Activated T-cell treated with anti-CD3 and anti-CD28 coated beads, Interleukin-2, amount 50 U/mL, for 1 hour (primary cell): ENCODE measurements around the gene SRPX.

Source experiments
- DNase-seq: peaks from one replicate; pipeline ENCODE4 v3.0.0-alpha.2; 2020

The SRPX gene

DNA sequence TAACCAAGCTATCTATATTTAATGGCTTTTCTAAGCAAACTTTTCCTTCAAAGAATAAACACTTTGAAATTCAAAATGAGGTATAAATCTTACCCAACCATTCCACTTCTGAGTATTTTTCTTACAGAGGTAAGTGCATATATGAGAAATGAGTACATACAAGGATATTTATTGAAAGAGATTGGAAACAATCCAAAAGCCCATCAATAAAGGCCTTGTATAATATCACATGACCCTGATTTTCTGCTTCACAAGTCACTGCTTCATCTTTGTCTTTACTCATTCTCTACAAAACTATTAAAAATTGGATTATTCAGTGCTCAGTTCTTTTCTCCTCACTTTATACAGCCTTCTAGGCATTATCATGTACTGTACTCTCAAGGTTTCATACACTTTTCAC, 91.3 kb downstream of the SRPX start:
- DNase-seq: no peak

DNA sequence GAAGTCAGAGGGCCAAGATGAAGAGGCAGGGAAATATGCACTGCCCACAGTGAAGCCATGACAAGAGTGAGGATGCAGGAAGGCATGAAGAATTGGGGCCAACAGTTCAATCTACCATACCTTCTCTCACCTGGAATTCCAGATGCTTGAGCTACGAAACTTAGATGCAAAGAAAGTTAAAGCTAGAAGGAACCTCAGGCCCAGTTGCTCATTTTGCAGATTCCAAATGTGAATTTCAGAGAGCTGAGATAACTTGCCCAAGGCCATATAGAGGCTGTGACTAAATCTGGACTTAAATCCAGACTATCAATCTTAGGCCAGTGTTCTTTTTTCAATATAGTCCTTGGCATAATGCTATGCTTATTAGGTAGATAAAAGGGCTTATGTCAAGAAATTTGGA, 92.7 kb downstream of the SRPX start:
- DNase-seq: no peak

DNA sequence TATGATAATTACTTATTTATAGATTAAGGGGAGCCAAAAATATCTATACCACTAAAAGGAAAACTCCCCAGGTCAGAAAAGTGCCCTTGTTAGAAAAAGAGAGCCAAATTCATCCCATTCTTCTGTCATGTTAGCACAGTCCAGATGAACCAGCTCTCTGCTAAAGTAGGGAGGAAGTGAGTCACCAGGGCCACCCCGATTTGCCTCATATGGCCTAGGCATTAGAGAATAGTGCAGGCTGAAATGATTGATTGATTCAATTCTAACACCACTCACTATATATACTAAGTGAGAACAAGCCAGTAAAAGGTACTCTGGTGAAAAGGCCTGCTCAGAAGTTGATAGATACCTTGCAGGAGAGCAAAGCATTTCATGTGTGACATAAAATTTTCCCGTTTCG, 94.5 kb downstream of the SRPX start:
- DNase-seq: no peak

DNA sequence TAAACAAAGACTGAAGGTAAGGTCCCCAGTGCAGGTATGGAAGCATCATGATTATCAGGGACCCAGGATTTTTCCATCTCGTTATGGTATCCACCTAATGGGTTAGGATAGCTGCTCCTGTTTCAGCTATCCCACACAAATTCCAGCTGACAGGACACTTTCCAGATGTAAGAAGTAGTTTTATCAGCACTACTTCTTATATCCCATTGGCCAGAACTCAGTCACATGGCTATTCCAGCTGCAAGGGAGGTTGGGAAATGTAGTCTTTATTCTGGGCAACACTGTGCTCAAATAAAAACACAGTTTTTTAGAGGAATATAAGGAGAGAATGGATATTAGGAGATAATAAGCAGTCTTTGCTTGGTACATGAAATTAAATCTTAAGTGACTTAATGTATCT, 96.7 kb downstream of the SRPX start:
- DNase-seq: no peak

DNA sequence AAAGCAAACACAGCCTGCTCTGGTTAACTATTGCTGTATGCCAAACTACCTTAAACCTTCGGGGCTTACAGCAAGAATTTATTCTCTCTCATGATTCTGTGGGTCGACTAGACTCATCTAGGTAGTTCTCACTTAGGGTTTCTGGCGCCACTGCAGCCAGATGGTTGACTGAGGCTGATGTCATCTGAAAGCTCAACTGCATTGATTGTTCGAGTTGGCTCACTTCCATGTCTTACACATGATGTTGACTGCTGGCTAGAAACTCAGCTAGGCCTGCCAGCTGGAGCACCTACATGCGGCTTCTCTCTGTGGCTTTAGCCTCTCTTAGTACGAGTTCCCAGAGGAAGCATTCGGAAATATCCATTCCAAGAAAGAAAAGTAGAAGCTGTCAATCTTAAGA, 103.2 kb downstream of the SRPX start:
- DNase-seq: no peak

DNA sequence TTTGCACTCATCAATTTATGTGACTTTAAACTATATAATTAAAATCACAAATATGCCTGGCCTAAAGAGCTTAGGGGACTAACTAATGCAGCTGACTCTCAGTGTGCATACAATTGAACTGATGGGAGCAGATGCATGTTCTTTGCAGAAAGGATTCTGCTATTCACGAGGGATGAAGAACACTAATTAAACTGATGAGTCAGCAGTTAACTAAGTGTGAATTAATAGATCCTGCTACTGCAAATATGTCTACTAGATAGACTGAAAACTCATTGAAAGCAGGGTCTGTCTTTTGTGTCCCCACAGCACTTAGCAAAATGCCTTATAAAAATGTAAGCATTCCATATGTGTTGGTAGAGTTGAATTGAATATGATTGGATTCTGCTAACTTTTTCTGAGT, 104.0 kb downstream of the SRPX start:
- no peak for DNase-seq

DNA sequence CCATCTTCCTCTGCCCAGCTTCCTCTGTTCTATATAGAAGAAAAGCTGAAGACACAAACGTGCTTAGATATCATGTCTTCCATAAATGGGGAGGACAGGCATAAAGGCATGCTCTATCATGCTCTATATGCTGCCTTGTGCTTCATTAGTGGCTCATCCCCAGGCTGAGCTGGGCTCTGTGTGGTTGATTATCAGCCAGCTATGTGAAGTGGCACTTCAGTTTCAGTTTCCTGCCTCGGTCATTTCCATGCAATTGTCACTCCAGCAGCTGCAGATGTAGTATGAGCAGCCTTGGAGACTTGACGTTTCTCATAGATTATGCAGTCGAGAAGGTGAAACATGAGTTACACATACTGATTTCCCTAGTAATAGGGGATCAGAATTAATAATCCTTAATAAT, 108.1 kb downstream of the SRPX start:
- DNase-seq: no peak

DNA sequence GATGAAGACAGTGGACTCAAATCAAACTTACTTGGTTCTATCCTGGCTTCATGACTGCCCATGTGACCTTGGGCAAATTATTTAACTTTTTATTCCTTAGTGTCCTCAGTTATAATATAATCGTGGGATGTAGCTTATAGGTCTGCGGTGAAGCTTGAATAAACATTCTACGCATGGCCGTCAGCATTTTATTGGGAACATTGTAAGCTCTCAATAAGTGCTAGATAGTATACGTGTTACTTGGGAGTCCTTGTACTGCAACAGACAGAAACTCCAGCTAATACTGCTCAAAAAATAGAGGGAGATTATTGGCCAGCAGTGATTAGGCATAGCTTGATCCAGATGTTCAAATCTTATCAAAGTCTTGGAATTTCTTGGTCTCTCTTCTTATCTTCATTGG, 109.5 kb downstream of the SRPX start:
- DNase-seq: no peak

DNA sequence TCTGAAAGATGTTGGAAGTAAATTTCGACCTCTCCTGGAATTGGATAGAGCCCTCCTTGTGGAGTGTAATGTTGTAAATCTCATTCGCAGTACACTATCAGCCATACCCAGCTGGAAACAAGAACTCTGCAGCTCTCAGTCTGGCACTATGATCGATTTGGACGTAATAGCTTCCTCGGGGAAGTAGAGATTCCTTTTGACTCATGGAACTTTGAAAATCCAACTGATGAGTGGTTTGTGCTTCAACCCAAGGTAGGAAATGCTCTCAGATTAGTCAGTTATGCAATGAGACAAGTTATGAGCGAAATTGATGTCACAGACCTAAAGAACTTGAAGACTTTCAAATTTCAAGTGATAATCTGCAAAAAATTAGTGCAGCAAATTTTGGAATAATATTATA, 110.4 kb downstream of the SRPX start:
- DNase-seq: no peak

DNA sequence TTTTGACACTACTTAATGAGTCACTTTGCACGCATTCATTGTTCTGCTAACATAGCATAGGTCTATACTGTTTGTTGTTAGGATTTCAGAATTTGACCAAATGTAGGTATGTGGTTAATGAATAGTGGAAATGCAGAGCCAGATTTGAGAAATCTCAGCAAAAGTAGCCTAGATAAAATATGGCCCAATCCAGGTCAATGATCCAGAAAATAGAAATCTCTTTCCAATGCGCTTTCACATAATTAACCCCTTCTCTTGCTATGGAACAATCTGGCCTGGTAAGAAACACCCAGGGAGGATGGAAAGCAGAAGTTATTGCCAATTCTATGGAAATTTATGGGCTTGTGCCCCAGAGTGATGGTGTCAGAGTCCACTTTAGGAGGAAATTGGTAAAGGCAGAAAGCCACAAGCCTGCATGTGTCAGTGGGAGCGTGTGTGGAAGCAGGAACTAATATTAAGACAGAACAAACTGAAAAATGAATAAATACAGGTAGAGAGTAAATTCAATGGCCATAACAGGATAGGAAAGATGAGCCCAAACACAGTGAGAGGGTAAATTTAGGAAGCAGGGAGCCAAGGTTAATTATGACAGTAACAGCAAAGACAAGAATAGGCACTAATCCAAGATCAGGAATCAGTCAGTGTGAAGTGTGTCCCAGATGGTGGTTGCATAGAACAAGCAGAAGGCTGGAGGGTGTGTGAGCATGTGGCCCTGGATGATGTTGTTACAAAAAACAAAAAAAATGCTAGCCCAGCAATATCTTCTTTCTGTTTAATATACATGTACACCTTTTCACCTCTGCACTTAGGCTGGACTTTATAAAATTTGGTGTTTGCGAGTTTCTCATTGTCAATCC, 111.4 kb downstream of the SRPX start:
- DNase-seq: no peak

DNA sequence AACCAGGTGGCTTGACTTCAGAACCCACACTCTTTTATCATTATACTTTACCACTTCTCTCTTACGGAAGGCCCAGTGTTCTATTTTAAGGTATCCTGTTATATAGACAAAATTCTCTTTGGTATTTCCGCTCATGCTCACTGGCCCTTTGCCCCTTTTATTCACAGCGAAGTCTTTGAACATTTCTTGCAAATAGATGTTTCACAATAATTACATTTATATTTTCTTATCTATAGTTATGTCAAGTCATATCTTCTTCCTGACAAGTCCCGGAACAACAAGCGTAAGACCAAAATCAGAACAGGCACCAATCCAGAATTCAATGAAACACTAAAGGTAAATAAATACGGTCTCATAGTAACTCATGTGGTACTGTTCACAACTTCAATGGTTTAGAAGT, 112.3 kb downstream of the SRPX start:
- no peak for DNase-seq

DNA sequence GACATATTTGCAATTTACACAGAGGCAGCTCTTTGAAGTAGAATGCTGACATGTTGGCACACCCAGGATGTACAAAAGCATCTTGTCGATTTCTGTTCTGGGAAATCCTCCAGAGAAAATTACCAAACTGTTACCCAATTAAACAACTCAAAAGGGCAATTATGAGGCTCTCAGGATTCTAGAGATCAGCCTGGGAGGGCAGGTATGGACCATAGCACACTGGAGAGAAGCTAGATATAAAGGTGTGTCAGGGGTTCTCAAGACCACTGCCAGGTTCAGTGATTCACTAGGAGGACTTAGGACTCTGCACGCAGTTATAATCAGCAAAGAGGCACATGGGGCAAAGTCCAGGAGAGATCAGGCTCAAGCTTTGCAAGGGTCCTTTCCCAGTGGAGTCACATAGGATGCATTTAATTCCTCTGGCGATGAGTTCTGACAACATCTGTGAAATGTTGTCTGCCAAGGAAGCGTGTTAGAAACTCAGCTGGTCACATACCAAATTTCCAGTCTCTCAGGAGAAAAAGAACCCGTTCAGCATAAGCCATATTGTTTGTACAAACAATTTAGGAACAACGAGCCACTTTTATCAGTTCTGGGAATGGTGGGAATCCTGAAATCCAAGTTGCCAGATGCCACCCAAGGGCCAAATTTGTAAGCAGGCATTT, 113.5 kb downstream of the SRPX start:
- DNase-seq: no peak

DNA sequence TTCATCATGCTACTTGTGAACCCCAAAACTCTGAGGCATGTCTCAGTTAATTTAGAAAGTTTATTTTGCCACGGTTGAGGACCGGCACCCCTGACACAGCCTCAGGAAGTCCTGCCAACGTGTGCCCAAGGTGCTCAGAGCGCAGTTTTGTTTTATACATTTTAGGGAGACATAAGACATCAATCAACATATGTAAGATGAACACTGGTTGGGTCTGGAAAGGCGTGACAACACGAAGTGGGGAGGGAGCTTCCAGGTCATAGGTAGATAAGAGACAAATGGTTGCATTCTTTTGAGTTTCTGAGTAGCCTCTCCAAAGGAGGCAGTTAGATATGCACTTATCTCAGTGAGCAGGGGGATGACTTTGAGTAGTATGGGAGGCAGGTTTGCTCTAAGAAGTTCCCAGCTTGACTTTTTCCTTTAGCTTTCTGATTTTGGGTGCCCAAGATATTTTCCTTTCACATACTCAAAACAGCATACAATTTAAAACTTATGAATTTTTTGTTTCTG, 115.4 kb downstream of the SRPX start:
- DNase-seq: no peak

DNA sequence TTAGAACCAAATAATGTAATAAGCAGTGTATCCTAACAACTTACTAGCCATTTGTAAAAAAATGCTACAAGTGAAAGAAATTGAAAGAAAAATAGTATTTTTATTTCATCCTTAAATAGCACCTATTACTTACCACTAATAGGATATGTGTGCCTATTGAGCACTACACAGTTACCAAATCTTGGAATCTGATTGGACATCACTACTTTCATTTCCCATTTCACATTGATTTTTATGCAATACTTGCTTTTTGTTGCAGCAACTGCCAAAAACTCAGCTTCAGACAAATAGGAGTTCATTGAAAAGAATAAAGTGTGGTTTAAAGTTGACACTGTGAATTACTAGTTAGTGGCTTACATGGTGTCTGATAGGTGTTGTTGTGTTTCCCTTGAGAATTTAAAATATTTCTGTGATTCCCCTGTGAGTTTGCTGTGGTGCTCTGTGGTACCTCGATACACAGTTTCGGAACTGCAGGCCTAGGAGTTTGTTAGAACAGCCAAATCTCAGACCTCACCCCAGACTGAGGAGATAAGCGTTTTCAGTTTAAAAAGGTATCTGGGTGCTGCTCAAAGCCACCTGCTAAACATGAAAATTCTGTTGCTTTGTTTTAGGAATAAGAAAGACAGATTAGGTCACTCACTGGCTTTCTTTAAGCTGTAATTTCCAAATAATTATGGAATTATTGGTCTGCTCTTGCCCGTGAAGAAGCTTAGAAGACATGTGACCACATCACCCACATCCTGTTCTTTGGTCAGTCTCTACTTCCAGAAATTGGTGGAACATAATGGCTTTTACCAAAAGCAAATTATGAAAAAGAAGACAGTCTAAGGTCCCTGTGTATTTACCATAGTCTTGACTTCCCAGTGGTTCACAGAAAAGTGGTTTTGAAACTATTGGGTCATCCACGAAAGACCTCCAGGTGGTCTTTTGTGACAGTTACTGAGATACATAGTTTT, 116.5 kb downstream of the SRPX start:
- DNase-seq: no peak

DNA sequence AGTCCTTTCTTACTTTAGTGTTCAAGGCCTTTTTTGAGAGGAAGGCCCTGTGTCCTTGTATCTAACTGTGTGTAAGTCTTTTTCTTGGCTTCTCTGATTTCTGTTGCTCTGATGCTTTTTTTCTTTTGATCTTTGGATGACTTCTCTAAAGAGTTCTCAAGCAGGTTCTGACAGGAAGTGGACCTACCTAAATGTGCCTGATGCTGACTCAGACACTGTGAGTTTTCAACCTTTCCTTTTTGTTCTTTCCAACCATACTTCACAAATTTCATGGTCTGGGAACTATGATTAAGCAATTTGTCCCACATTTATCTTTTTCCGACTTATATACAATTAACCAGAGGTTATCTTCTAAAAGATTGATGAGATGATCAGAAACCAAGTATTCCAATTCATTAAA, 117.8 kb downstream of the SRPX start:
- DNase-seq: no peak

DNA sequence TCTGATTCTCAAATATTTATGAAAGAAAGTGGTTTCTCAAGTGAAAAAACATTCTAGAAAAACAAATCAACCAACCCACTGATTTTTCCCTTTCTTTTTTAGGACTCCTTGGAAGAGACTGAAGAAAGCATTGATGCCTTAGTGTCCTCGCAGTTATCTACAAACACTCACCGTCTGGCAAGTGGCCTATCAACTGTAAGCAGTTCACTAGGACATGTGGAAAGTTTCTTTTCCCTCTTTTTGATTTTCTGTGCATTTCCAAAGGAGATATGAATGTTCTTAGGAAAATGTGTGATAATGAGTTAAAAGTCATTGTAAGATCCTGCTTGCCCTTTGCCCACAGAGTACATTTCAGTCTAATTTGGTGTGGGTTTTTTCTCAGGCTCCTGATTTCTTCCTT, 118.4 kb downstream of the SRPX start:
- DNase-seq: no peak

DNA sequence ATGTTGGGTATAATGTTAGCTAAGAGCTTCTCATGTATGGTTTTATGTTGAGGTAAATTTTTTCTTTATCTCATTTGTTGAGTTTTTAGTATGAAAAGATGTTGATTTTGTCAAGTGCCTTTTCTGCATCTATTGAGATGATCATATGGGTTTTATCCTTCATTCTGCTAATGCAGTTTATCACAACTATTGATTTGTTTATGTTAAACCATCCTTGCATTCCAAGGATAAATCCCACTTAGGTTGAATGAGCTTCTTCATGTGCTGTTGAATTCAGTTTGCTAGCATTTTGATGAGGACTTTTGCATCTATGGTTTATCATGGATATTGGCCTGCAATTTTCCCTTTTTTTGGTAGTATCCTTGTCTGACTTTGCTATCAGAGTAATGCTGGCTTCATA, 121.0 kb downstream of the SRPX start:
- DNase-seq: no peak
